ENCODE measurements around the gene CTXND2.
"Not testable (repeated sequence)": the region's sequence is repeated elsewhere in the genome, so short reads cannot be mapped to it uniquely, and the experiment has no call there.

CTXND2 gene

GRCh38 chr1:150887018-150887417 lies at the start of gene CTXND2:
Gene CTXND2, plus strand, starts transcription at chr1:150887136. Its CDS starts 25,179 bp downstream, at chr1:150912315.
- Histone ChIP-seq H3K36me3 (no peaks in the 10 kb centered on the region), H3K27me3 (no peaks in the 10 kb centered on the region), H3K4me3 (ENCODE audit: low read depth in 1 of 2, low read length in 1 of 2) (no peak within 1 kb of the TSS), H3K4me1 (ENCODE audit: control insufficient read depth in 1 of 2, insufficient read depth in 1 of 2, low read depth in 1 of 2, low read length in 1 of 2) (peaks cover 0 to 1% of the 10 kb centered on the region in 2 experiments), H3K27ac (no peak within 1 kb of the TSS), H3K9me3 (no peaks in the 10 kb centered on the region)
- TF ChIP-seq, protein P1, sequence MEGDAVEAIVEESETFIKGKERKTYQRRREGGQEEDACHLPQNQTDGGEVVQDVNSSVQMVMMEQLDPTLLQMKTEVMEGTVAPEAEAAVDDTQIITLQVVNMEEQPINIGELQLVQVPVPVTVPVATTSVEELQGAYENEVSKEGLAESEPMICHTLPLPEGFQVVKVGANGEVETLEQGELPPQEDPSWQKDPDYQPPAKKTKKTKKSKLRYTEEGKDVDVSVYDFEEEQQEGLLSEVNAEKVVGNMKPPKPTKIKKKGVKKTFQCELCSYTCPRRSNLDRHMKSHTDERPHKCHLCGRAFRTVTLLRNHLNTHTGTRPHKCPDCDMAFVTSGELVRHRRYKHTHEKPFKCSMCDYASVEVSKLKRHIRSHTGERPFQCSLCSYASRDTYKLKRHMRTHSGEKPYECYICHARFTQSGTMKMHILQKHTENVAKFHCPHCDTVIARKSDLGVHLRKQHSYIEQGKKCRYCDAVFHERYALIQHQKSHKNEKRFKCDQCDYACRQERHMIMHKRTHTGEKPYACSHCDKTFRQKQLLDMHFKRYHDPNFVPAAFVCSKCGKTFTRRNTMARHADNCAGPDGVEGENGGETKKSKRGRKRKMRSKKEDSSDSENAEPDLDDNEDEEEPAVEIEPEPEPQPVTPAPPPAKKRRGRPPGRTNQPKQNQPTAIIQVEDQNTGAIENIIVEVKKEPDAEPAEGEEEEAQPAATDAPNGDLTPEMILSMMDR (IDR thresholded peaks at IDR 0.05): no peak

GRCh38 chr1:150840850-150841249 lies 46.1 kb upstream of the CTXND2 start:
- H3K9me3 ChIP-seq; H3K4me3 ChIP-seq (ENCODE audit: low read depth in 1 of 2, low read length in 1 of 2); H3K27ac ChIP-seq; H3K27me3 ChIP-seq; H3K4me1 ChIP-seq (ENCODE audit: control insufficient read depth in 1 of 2, insufficient read depth in 1 of 2, low read depth in 1 of 2, low read length in 1 of 2): not testable (repeated sequence)
- peaks cover 42% of the 10 kb centered on the region for H3K36me3 ChIP-seq

DNA sequence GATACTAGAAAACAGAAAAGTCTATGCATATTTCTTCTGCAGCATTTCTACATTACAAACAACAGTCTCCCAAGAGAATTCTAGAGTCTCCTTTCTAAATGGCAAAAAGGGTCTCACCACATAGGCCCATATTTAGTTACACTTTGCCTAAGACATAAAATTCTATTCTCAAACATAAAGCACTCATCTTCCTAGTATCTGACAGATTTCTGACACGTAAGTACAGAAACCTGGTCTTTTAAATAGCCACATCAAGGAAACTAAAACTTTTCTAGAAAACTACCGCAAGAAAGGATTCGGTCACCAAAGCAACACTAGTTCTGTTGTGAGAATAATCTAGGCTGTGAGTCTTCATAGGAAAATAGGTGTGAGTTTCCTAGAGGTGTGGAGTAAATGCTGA lies 45.3 kb upstream of the CTXND2 start:
- H3K4me1 ChIP-seq (ENCODE audit: control insufficient read depth in 1 of 2, insufficient read depth in 1 of 2, low read depth in 1 of 2, low read length in 1 of 2): no peaks in the 10 kb centered on the region
- no peaks in the 10 kb centered on the region for H3K9me3 ChIP-seq
- H3K4me3 ChIP-seq (ENCODE audit: low read depth in 1 of 2, low read length in 1 of 2): no peak overlapping the region
- TF ChIP-seq, protein P1 (IDR thresholded peaks at IDR 0.05): no peak
- peak overlapping the region; percentile 44 for H3K27ac ChIP-seq
- H3K36me3 ChIP-seq: peaks cover 34% of the 10 kb centered on the region
- H3K27me3 ChIP-seq: no peaks in the 10 kb centered on the region

GRCh38 chr1:150842343-150842742 lies 44.6 kb upstream of the CTXND2 start:
- H3K36me3 ChIP-seq: peaks cover 27% of the 10 kb centered on the region
- no peak overlapping the region for H3K4me3 ChIP-seq (ENCODE audit: low read depth in 1 of 2, low read length in 1 of 2)
- H3K9me3 ChIP-seq: no peaks in the 10 kb centered on the region
- H3K27ac ChIP-seq: peak overlapping the region; percentile 44
- H3K4me1 ChIP-seq (ENCODE audit: control insufficient read depth in 1 of 2, insufficient read depth in 1 of 2, low read depth in 1 of 2, low read length in 1 of 2): no peaks in the 10 kb centered on the region
- H3K27me3 ChIP-seq: no peaks in the 10 kb centered on the region
- TF ChIP-seq, protein P1 (IDR thresholded peaks at IDR 0.05): no peak

DNA sequence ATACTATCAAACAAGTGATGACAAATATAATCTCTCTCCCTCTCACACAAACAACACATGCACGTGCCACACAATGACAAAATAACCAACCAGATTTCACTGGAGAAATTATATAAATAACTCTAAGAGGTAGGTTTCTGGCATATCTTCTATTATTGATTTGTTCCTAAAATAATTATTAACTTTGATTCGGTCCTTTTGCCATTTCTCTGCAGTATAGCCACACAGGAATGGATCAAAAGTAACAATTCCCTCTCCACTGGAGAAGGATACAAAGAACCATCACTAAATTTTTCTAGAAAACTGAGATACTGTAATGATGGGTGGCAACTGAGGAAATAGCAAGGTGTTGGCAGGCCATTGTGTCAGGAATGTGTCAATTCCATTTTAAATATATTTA lies 44.0 kb upstream of the CTXND2 start:
- Histone ChIP-seq H3K4me3 (ENCODE audit: low read depth in 1 of 2, low read length in 1 of 2) (no peak overlapping the region), H3K27ac (no peak overlapping the region), H3K27me3 (no peaks in the 10 kb centered on the region), H3K9me3 (no peaks in the 10 kb centered on the region), H3K4me1 (ENCODE audit: control insufficient read depth in 1 of 2, insufficient read depth in 1 of 2, low read depth in 1 of 2, low read length in 1 of 2) (no peaks in the 10 kb centered on the region), H3K36me3 (peaks cover 29% of the 10 kb centered on the region)
- TF ChIP-seq, protein P1 (IDR thresholded peaks at IDR 0.05): no peak

DNA sequence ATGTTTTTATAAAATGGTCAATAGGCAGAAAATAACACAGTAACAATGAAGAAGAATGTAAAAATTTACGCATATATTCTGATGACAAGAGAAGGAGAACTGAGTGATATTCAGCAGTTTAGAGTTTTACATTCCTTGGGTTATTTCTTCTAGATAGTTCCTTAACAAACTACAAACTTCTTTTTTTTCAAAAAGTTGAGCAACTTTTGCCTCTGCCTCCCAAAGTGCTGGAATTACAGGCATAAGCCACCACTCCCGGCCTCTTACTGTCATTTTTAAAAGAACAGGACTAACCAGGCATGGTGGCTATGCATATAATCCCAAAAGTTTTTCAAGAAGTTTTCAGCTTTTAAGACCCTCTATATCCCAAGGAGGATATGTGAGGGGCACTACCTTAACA lies 43.5 kb upstream of the CTXND2 start:
- no peaks in the 10 kb centered on the region for H3K4me1 ChIP-seq (ENCODE audit: control insufficient read depth in 1 of 2, insufficient read depth in 1 of 2, low read depth in 1 of 2, low read length in 1 of 2)
- no peak overlapping the region for H3K27ac ChIP-seq
- no peaks in the 10 kb centered on the region for H3K9me3 ChIP-seq
- peaks cover 27% of the 10 kb centered on the region for H3K36me3 ChIP-seq
- H3K4me3 ChIP-seq (ENCODE audit: low read depth in 1 of 2, low read length in 1 of 2): no peak overlapping the region
- TF ChIP-seq, protein P1 (IDR thresholded peaks at IDR 0.05): no peak
- no peaks in the 10 kb centered on the region for H3K27me3 ChIP-seq
